Smooth muscle cell (in vitro differentiated cells): ENCODE results near the gene ARID1B. TPM values are rescaled to one million over a fixed set of nuclear protein-coding genes. Genes with fewer than 3 reads are reported as not detected.

Experiments
- DNase-seq: peaks from one replicate; lab custom pipeline; 2025; ENCODE audit not compliant: unreplicated experiment; lab: John Stamatoyannopoulos, UW
- H2AFZ ChIP-seq: fragments of 200-600 bp; sonication (generic); 2 replicates; pipeline ENCODE4 v1.6.0; 2016; ENCODE audit warnings: antibody characterized with exemption, low read depth, mild to moderate bottlenecking
- H3F3A ChIP-seq: fragments of 200-600 bp; sonication (generic); 2 replicates; pipeline ENCODE4 v1.6.0; 2017; ENCODE audit warnings: antibody characterized with exemption, low read depth
- H3K27ac ChIP-seq: fragments of 200-600 bp; sonication (generic); 2 replicates; pipeline ENCODE4 v1.5.1; 2016; ENCODE audit warnings: low read depth, mild to moderate bottlenecking
- H3K27me3 ChIP-seq: fragments of 200-600 bp; sonication (generic); 2 replicates; pipeline ENCODE4 v1.6.1; 2016; ENCODE audit warnings: low read depth, mild to moderate bottlenecking
- H3K36me3 ChIP-seq: fragments of 200-600 bp; sonication (generic); 2 replicates; pipeline ENCODE4 v1.5.1; 2016; ENCODE audit warnings: low read depth
- H3K4me1 ChIP-seq: fragments of 200-600 bp; sonication (generic); 2 replicates; pipeline ENCODE4 v1.5.1; 2016; ENCODE audit warnings: low read depth
- H3K4me2 ChIP-seq: fragments of 200-600 bp; sonication (generic); 2 replicates; pipeline ENCODE4 v1.6.0; 2016; ENCODE audit warnings: mild to moderate bottlenecking
- H3K4me3 ChIP-seq: fragments of 200-600 bp; sonication (generic); 2 replicates; pipeline ENCODE4 v1.5.1; 2016; ENCODE audit warnings: mild to moderate bottlenecking
- H3K79me2 ChIP-seq: fragments of 200-600 bp; sonication (generic); 2 replicates; pipeline ENCODE4 v1.6.0; 2016; ENCODE audit warnings: low read depth, mild to moderate bottlenecking
- H3K9ac ChIP-seq: fragments of 200-600 bp; sonication (generic); 2 replicates; pipeline ENCODE4 v1.6.0; 2016; ENCODE audit warnings: low read depth
- H3K9me3 ChIP-seq: fragments of 200-600 bp; sonication (generic); replicated peaks from 2 replicates; pipeline ENCODE4 v1.5.1; 2016; ENCODE audit warnings: low read depth
- H4K20me1 ChIP-seq: fragments of 200-600 bp; sonication (generic); 2 replicates; pipeline ENCODE4 v1.6.0; 2016; ENCODE audit warnings: low read depth
- CTCF ChIP-seq: fragments of 200-600 bp; sonication (generic); IDR thresholded peaks from 2 replicates; pipeline ENCODE4 v1.5.1; 2017; ENCODE audit warnings: borderline replicate concordance, mild to moderate bottlenecking, antibody characterized with exemption; ENCODE audit not compliant: insufficient read depth, poor library complexity, severe bottlenecking
- WGBS: methylation state at CpG from one replicate; pipeline ENCODE4 v1.1.7; 2016; ENCODE audit warnings: low lambda C conversion rate; 5-methylcytosine and 5-hydroxymethylcytosine counted together
- polyA plus RNA-seq: library from polyadenylated mRNA; unstranded; fragments of >200 nt; fragmentation: Nextera tagmentation; extraction: Ambion mirVana; gene quantifications from 2 replicates; pipeline ENCODE4 v1.2.1, GENCODE V29; 2016
- total RNA-seq: library from RNA; depleted of rRNA; stranded (reverse); fragments of >200 nt; gene quantifications from 2 replicates; pipeline ENCODE4 v1.2.3, GENCODE V29; 2014

The ARID1B gene
- total and polyA plus RNA-seq, 2 experiments from 2014 or later, result 30.1 to 65.4 TPM

GRCh38 chr6:157021344-157021992 lies 244.3 kb downstream of the ARID1B start:
- Histone ChIP-seq H3K9ac (peak overlapping the region; percentile 99), H3F3A (peaks cover 18% of the 10 kb centered on the region), H3K27me3 (no peaks in the 10 kb centered on the region), H3K27ac (peak overlapping the region; percentile 100), H3K79me2 (peaks cover 79% of the 10 kb centered on the region), H2AFZ (peak overlapping the region; percentile 90), H3K9me3 (no peaks in the 10 kb centered on the region), H3K4me3 (peak overlapping the region; percentile 94), H3K4me1 (peaks cover 15% of the 10 kb centered on the region), H3K4me2 (peak overlapping the region; percentile 99), H4K20me1 (peaks cover 49% of the 10 kb centered on the region), H3K36me3 (no peaks in the 10 kb centered on the region)
- under 1% methylated on average over 58 of the region's 84 CpGs for WGBS
- TF ChIP-seq CTCF, result peak; percentile 35
- DNase-seq, result peak; percentile 67

GRCh38 chr6:157021993-157022740 lies 245.0 kb downstream of the ARID1B start:
- Histone ChIP-seq H2AFZ (peak overlapping the region; percentile 90), H4K20me1 (peaks cover 45% of the 10 kb centered on the region), H3K4me2 (peak overlapping the region; percentile 99), H3K4me3 (peak overlapping the region; percentile 94), H3F3A (peaks cover 18% of the 10 kb centered on the region), H3K9ac (peak overlapping the region; percentile 99), H3K27ac (peak overlapping the region; percentile 100), H3K79me2 (peaks cover 79% of the 10 kb centered on the region), H3K36me3 (no peaks in the 10 kb centered on the region), H3K9me3 (no peaks in the 10 kb centered on the region), H3K4me1 (peaks cover 15% of the 10 kb centered on the region), H3K27me3 (no peaks in the 10 kb centered on the region)
- 8% methylated on average over 29 of the region's 33 CpGs for WGBS
- peak; percentile 68 for DNase-seq
- TF ChIP-seq CTCF, result no peak

- Histone ChIP-seq H2AFZ (no peak overlapping the region), H3K4me1 (peaks cover 15% of the 10 kb centered on the region), H3K27me3 (no peaks in the 10 kb centered on the region), H3K27ac (peak overlapping the region; percentile 15), H3K9ac (no peak overlapping the region), H3K36me3 (no peaks in the 10 kb centered on the region), H4K20me1 (peaks cover 55% of the 10 kb centered on the region), H3K9me3 (no peaks in the 10 kb centered on the region), H3K4me3 (no peak overlapping the region), H3K4me2 (no peak overlapping the region), H3K79me2 (peaks cover 79% of the 10 kb centered on the region), H3F3A (peaks cover 15% of the 10 kb centered on the region)
- no peak for TF ChIP-seq CTCF
- 41% methylated on average over 2 of the region's 2 CpGs for WGBS
- no peak for DNase-seq
Observed at GRCh38 chr6:157023958-157024357, 246.8 kb downstream of the ARID1B start.

GRCh38 chr6:157024745-157025144 lies 247.6 kb downstream of the ARID1B start:
- Histone ChIP-seq H3F3A (peaks cover 13% of the 10 kb centered on the region), H3K9ac (no peak overlapping the region), H3K4me2 (no peak overlapping the region), H4K20me1 (peaks cover 54% of the 10 kb centered on the region), H3K79me2 (peaks cover 79% of the 10 kb centered on the region), H3K27me3 (no peaks in the 10 kb centered on the region), H3K4me1 (peaks cover 9% of the 10 kb centered on the region), H3K27ac (no peak overlapping the region), H3K4me3 (no peak overlapping the region), H3K9me3 (no peaks in the 10 kb centered on the region), H3K36me3 (no peaks in the 10 kb centered on the region), H2AFZ (no peak overlapping the region)
- WGBS, result 93% methylated on average over 3 of the region's 3 CpGs
- no peak for TF ChIP-seq CTCF
- DNase-seq, result no peak
